ENCODE data around the gene OR10A3.

OR10A3 gene

GRCh38 chr11:7968686-7969085 is 27.2 kb upstream of the OR10A3 start:
- DNase-seq (ENCODE audit: low read depth in 1 of 2, low spot score in 1 of 2), result no peak
- no peak for TF ChIP-seq JUND (IDR thresholded peaks at IDR 0.05; ENCODE audit: low read depth)
- in situ Hi-C loops (cut with HindIII; ENCODE audit: low pct_unique_long_range_greater_than_20kb, low sequenced_read_pairs), result no loop called here

GRCh38 chr11:7967826-7968225 is 26.3 kb upstream of the OR10A3 start:
- DNase-seq (ENCODE audit: low read depth in 1 of 2, low spot score in 1 of 2), result no peak
- no peak for TF ChIP-seq JUND (IDR thresholded peaks at IDR 0.05; ENCODE audit: low read depth)
- in situ Hi-C loops (cut with HindIII; ENCODE audit: low pct_unique_long_range_greater_than_20kb, low sequenced_read_pairs), result no loop called here

- TF ChIP-seq JUND (IDR thresholded peaks at IDR 0.05; ENCODE audit: low read depth), result no peak
- in situ Hi-C loops (cut with HindIII; ENCODE audit: low pct_unique_long_range_greater_than_20kb, low sequenced_read_pairs), result no loop called here
- DNase-seq (ENCODE audit: low read depth in 1 of 2, low spot score in 1 of 2), result no peak
These were observed 25.6 kb upstream of the OR10A3 start for GRCh38 chr11:7967097-7967496.

GRCh38 chr11:7965386-7965785 is 23.9 kb upstream of the OR10A3 start, which contains the start of gene NLRP10:
Gene NLRP10 (minus strand): TSS chr11:7965447. CDS start chr11:7963495, 1,952 bp downstream.
- in situ Hi-C loops (cut with HindIII; ENCODE audit: low pct_unique_long_range_greater_than_20kb, low sequenced_read_pairs), result no loop called here
- no peak for DNase-seq (ENCODE audit: low read depth in 1 of 2, low spot score in 1 of 2)
- TF ChIP-seq JUND (IDR thresholded peaks at IDR 0.05; ENCODE audit: low read depth), result no peak

DNA sequence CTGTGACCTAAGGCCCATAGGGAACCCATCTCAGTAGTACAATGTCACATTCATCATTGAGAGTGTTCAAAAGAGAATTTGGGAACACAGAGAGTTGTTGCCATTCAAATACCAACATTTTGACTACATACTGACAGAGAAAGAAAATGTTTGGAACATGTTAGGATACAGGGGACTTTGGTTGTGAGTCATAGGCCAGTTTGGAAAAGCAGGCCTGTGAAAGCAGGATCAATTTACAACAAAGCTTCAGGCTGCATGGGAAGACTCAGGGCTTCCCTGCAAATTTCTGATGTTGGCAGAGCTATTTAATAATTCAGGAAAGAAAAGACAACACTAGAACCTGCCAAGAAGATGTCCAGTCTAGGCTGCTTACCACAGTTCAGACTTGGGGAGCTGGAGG is 23.4 kb upstream of the OR10A3 start:
- no peak for DNase-seq (ENCODE audit: low read depth in 1 of 2, low spot score in 1 of 2)

GRCh38 chr11:7964261-7964660 is 22.8 kb upstream of the OR10A3 start:
- in situ Hi-C loops (cut with HindIII; ENCODE audit: low pct_unique_long_range_greater_than_20kb, low sequenced_read_pairs), result no loop called here

More for the DNA sequence above, 23.4 kb upstream of the OR10A3 start:
- no peak for TF ChIP-seq JUND (IDR thresholded peaks at IDR 0.05; ENCODE audit: low read depth)
- in situ Hi-C loops (cut with HindIII; ENCODE audit: low pct_unique_long_range_greater_than_20kb, low sequenced_read_pairs), result no loop called here

GRCh38 chr11:7955191-7955590 is 13.7 kb upstream of the OR10A3 start:
- DNase-seq (ENCODE audit: low read depth in 1 of 2, low spot score in 1 of 2), result no peak
- in situ Hi-C loops (cut with HindIII; ENCODE audit: low pct_unique_long_range_greater_than_20kb, low sequenced_read_pairs), result no loop called here
- TF ChIP-seq JUND (IDR thresholded peaks at IDR 0.05; ENCODE audit: low read depth), result no peak

More at GRCh38 chr11:7964261-7964660, 22.8 kb upstream of the OR10A3 start:
- no peak for DNase-seq (ENCODE audit: low read depth in 1 of 2, low spot score in 1 of 2)
- TF ChIP-seq JUND (IDR thresholded peaks at IDR 0.05; ENCODE audit: low read depth), result no peak

- DNase-seq (ENCODE audit: low read depth in 1 of 2, low spot score in 1 of 2), result no peak
- in situ Hi-C loops (cut with HindIII; ENCODE audit: low pct_unique_long_range_greater_than_20kb, low sequenced_read_pairs), result no loop called here
- TF ChIP-seq JUND (IDR thresholded peaks at IDR 0.05; ENCODE audit: low read depth), result no peak
These were observed 8.4 kb upstream of the OR10A3 start for GRCh38 chr11:7949934-7950333.

GRCh38 chr11:7944123-7944522 is 2.6 kb upstream of the OR10A3 start:
- in situ Hi-C loops (cut with HindIII; ENCODE audit: low pct_unique_long_range_greater_than_20kb, low sequenced_read_pairs), result no loop called here
- no peak for DNase-seq (ENCODE audit: low read depth in 1 of 2, low spot score in 1 of 2)
- no peak for TF ChIP-seq JUND (IDR thresholded peaks at IDR 0.05; ENCODE audit: low read depth)

DNA sequence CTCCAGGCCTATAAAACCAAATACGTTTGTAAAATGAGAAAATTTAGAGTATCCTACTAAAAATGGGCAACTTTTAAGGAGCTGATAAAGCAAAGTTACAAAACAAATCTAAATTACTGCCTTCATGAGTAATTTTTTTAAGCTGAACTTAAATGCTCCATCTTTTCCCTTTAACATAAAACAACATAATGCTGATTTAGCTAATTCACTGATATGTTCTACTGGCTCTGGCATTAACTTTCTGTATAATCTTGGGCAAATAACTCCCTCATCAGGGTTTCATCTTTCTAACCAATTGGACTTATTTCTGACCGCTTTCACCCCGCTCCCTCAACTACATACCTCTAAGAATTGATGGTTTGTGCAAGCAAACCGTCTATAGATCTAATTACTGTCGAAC is 362 bp downstream of the OR10A3 start:
- no peak for DNase-seq (ENCODE audit: low read depth in 1 of 2, low spot score in 1 of 2)

DNA sequence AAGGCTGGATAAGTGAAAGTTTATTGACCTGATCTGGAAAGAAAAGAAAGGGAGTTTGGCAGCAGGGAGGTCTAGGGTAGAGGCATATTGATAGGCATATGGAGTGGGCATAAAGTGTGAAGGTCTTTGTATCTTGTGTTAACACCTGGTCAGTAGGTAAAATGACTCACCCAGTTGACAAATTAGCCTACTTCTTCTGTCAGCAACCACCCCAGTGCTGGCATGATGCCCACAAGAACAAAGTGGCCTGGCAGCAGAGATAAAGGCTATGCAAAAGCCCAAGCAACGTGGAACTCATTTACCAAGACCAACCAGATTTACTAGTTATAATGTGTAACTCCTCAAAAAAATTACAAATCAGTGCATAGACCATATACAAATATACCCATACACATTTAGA is 4.9 kb downstream of the OR10A3 start:
- TF ChIP-seq JUND (IDR thresholded peaks at IDR 0.05; ENCODE audit: low read depth), result no peak
- no peak for DNase-seq (ENCODE audit: low read depth in 1 of 2, low spot score in 1 of 2)
- in situ Hi-C loops (cut with HindIII; ENCODE audit: low pct_unique_long_range_greater_than_20kb, low sequenced_read_pairs), result no loop called here

More for the DNA sequence above, 362 bp downstream of the OR10A3 start:
- in situ Hi-C loops (cut with HindIII; ENCODE audit: low pct_unique_long_range_greater_than_20kb, low sequenced_read_pairs), result no loop called here
- no peak for TF ChIP-seq JUND (IDR thresholded peaks at IDR 0.05; ENCODE audit: low read depth)

- in situ Hi-C loops (cut with HindIII; ENCODE audit: low pct_unique_long_range_greater_than_20kb, low sequenced_read_pairs), result no loop called here
- no peak for TF ChIP-seq JUND (IDR thresholded peaks at IDR 0.05; ENCODE audit: low read depth)
- no peak for DNase-seq (ENCODE audit: low read depth in 1 of 2, low spot score in 1 of 2)
These were observed 10.3 kb downstream of the OR10A3 start, which contains the start of gene OR10A6 for GRCh38 chr11:7931168-7931567. Gene OR10A6 (minus strand): TSS chr11:7931268. CDS start chr11:7928662, 2,606 bp downstream.

DNA sequence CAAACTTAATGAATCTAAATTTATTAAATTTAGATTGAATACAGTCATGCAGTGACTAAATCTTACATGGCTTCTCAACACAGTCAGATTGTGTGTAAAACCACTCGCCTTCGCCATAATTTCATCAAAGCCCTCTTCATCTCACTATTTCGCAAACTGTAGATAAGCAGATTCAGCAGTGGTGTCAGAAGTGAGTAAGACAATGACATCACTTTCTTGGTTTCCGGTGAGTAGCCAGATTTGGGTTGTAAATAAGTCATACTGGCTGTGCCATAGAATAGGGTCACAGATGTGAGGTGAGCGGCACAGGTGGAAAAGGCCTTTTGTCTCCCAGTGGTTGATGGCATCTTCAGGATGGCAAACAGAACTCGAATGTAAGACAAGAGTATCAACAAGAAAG is 13.9 kb downstream of the OR10A3 start:
- no peak for TF ChIP-seq JUND (IDR thresholded peaks at IDR 0.05; ENCODE audit: low read depth)
- DNase-seq (ENCODE audit: low read depth in 1 of 2, low spot score in 1 of 2), result no peak
- in situ Hi-C loops (cut with HindIII; ENCODE audit: low pct_unique_long_range_greater_than_20kb, low sequenced_read_pairs), result no loop called here

DNA sequence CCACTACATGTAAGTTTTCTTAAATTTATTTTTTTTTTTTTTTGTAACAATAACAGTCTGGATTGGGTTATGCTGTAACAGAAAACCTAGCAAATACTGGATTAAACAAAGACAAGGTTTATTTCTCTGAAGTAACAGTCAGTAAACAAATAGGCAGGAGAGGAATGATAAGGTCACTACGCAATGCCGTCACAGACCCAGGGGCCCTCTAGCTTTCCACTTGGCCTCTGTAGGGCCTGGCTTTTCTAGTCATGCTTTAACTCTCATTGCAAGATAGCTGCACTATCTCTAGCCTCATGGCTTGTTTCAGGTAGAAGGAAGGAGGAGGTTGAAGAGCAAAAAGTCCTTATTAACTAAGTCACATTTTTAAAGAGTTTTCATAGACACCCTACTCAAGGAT is 17.0 kb downstream of the OR10A3 start:
- in situ Hi-C loops (cut with HindIII; ENCODE audit: low pct_unique_long_range_greater_than_20kb, low sequenced_read_pairs), result no loop called here
- no peak for TF ChIP-seq JUND (IDR thresholded peaks at IDR 0.05; ENCODE audit: low read depth)
- DNase-seq (ENCODE audit: low read depth in 1 of 2, low spot score in 1 of 2), result no peak
